NCI-H2227 (cell line): ENCODE data around the gene CEMP1.
A peak's percentile ranks its signal among the peaks of the same experiment; 100 is the strongest.
"Not testable (repeated sequence)": the region's sequence is repeated elsewhere in the genome, so short reads cannot be mapped to it uniquely, and the experiment has no call there.

Experiments
- DNase-seq: peaks from one replicate; lab custom pipeline; 2025; ENCODE audit not compliant: unreplicated experiment; lab: John Stamatoyannopoulos, UW

The CEMP1 gene

GRCh38 chr16:2537451-2538379 is 6.5 kb upstream of the CEMP1 start, which contains the start of gene PDPK1:
Gene PDPK1, plus strand, starts transcription at chr16:2538021. Its CDS starts 92 bp downstream, at chr16:2538113.
- DNase-seq: peak; percentile 98

DNA sequence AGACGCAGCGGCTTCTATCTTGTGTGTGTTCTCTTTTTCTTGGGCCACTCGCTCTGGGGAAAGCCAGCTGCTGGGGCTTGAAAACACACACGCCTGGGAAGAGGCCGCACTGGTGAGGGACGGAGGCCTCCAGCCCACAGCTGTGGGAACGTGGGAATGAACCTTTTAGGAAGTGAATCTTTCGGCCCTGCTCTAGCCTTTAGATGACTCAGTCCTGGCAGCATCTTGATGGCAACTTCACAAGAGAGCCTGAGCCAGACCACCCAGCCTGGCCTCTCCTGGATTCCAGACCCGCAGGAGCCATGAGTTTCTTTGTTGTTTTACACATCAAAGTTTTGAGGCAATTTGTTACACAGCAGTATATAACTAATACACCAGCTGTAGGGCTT is 4.4 kb upstream of the CEMP1 start:
- DNase-seq: no peak

- DNase-seq: not testable (repeated sequence)
These were observed 3.1 kb upstream of the CEMP1 start for GRCh38 chr16:2534335-2534734.

DNA sequence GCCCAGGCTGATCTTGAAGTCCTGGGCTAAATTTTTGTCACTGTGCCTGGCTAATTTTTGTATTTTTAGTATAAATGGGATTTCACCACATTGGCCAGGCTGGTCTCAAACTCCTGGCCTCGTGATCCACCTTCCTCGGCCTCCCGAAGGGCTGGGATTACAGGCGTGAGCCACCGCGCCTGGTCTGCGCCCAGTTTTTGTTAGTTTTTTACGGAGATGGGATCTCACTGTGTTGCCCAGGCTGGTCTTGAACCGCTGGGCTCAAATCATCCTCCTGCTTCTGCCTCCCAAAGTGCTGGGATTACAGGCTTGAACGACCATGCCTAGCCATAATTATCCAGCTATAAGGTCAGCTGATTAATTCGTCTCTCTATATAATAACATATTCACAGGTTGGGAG is 2.7 kb upstream of the CEMP1 start:
- no peak for DNase-seq

GRCh38 chr16:2533142-2533755 is 2.0 kb upstream of the CEMP1 start:
- DNase-seq: not testable (repeated sequence)

DNA sequence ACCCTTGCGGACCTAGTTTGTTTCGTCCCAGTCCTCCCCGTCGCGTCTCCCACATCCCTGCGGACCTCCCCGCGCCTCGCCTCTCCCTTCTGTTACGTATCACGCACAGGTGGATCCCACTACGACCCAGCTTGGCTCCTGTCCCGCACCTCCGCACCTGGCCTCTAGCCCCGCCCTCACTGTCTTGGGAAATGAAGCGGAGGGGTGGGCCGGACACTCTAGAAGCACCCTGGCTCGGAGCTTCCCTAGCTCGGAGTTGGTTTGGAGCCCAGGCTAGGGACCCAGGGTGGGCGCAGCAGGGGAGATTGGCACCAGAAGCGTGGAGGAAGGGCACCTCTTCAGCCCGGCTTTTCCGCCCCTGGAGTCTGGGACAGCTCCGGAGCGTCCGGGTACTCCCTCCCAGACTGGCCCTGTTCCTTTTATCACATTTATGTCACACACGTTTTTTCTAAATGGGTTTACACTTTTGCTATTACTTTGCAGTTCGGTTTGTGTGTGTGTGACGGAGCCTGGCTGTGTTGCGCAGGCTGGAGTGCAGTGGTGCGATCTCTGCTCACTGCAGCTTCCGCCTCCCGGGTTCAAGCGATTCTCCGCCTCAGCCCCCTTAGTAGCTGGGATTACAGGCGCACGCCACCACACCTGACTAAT is 1.4 kb upstream of the CEMP1 start:
- DNase-seq: peak; percentile 70

- DNase-seq: peak; percentile 99
These were observed 687 bp upstream of the CEMP1 start for GRCh38 chr16:2531696-2532493.

DNA sequence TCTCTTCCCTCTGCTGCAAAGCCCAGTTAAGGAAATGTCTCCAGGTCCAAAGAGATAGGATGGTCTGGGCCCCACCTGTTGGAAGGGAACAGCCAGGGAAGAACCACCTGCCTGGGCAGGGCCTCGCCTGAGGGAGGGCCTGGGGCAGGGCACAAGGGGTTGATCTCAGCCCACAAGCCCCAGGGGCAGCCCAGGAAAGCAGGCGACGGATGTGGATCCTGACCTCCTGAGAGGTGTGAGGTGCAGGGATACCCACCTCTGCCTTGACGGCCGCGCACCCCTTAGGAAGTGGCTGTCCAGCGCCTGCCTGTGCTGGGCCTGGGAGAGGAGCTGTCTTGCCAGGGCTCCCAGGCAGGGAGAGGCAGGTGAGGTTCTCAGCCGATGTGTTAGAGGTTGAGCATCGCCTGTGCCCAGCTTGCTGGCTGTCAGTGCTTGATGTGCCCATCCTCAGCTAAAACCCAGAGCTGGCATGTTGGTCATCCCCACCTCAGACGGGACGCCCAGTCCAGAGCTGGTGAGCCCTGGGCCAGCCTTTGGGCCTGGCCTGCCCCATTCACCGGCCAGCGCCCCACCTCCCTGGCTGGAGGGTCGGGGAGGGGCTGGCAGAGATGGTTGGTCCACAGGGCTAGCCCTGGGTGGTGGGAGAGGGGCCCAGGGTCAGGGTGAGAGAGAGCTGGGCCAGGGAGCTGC is 434 bp downstream of the CEMP1 start:
- no peak for DNase-seq

DNA sequence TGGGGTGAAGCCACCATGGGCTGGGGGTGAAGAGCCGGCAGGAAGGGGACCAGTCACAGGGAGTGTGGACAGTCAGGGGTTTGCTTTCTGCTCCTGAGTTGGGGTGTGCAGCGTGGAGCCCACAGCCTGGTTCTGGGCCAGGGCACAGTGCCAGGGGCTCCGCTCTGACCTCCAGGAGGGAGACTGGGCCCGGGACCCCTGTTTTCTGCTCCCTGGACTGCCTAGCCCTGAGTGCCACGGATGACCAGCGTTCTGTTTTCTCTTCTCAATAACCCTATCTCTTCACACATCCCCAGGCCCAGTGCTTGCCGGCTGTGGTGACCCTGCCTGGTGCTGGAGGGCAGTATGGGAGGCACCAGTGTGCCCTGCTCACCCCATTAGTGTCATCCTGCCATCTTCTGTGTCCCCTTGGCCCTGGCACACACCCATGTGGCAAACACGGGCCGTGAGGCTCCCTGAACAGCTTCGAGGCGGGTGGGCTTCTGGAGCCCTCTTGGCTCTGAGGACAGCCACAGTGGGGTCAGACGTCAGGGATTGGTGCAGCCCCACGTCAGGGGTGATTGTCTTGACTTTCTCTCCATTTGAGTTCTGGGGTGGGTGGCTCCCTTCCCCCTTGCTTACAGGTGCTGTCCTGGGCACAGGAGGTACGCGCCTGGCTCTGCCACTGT is 1.1 kb downstream of the CEMP1 start:
- DNase-seq: no peak

DNA sequence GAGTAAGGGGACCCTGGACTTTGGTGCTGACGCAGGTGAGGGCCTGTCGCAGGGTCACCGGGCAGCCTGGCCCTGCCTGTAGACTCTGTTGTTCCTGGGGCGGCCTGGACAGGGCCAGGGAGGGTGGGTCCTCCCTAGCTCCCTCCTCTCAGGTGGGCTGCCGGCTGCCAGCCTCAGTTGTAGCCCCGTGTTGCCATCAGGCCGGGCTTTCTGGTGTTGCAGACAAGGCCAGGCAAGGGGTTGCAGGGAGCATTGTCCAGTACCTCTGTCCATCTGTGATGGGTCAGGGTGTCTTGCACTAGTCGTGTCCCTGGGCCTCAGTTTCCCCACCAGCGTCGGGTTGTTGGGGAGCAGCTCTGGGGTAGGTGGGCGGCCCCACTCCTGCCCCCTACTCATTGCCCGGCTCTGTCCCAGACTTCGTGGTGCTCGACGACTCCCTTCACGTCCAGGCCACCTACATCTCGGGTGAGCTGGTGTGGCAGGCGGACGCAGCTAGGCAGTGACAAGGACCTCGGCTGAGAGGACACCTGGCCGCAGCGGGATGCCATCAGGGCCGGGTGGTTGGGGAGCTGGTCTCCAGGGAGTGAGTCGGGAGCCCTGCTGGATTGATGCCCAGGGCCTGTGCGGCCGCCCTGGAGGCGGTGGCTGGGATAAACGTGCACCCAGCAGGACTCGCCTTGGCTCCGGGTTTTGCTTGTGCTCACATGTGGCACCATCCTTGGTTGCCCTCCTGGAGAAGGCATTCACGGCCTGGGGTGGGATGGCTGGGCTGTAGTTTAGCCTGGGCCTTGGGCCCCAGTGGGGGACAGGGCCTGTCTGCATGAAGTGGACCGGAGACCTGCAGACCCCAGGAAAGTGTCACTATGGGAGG is 1.9 kb downstream of the CEMP1 start:
- no peak for DNase-seq

DNA sequence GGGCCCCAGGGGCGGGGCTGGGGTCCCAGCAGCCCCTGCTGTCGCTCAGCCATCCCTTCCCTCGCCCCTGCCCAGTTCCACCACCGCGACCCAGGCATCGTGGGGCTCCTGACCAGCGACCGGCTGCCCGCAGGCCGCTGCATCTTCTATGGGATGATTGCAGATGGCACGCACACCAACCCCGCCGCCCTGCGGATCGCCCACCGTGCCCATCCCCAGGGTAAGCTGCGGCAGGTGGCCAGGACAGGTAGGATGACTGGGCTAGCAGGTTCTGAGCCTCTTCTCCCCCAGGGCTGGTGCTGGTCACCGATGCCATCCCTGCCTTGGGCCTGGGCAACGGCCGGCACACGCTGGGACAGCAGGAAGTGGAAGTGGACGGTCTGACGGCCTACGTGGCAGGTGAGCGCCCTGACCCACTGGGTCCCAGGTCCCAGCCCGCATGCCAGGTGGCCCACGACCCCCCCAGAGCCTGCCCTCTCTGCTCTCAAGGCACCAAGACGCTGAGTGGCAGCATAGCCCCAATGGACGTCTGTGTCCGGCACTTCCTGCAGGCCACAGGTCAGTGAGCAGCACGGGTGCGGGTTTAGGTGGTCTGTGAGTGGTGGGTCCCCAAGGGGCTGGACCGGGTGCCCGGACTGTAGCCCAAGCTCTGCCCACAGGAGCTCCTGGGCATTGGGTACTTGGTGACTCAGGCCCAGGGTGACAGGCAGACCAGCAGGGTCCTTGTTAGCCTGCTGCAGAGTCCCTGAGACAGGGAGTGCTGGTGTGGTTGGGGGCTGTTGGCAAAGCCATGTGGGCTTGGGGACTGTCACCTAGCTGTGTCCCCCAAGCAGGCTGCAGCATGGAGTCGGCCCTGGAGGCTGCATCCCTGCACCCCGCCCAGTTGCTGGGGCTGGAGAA is 2.8 kb downstream of the CEMP1 start:
- DNase-seq: no peak

DNA sequence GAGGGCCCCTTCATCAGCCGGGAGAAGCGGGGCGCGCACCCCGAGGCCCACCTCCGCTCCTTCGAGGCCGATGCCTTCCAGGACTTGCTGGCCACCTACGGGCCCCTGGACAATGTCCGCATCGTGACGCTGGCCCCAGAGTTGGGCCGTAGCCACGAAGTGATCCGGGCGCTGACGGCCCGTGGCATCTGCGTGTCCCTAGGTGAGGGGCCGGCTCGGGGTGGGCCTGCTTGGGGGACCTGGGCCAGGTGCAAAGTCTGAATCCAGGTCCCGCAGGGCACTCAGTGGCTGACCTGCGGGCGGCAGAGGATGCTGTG is 3.5 kb downstream of the CEMP1 start:
- no peak for DNase-seq

- DNase-seq: no peak
These were observed 4.0 kb downstream of the CEMP1 start for GRCh38 chr16:2527071-2527783.

- DNase-seq: no peak
These were observed 5.1 kb downstream of the CEMP1 start for GRCh38 chr16:2526135-2526534.

DNA sequence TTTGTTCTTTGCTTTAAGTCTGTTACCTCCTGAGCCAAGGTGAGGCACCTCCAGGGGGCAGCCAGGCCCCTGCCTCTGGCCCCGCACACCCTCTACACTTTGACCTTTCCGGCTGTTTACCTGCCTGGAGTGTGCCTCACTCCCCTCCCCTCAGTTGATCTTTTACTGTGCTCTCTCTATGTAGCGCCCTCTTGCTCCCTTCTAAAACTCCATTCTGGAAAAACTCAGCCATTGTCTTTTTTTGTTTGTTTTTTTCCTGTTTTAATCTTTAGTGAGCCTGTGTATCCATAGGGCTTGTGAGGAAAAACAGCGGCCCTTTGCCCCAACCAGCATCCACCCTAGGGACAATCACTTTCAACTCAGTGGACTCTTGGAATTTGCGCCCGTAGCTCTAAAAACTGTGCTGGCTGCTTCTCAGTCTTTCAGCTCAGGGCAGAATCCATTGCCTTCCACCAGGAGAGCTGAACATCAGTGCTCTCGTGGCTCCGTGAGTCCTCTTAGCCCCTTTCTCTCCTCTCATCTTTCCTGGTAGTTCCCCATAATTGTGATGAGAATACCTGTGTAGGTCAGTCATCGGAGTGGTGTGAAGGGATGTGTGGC is 6.8 kb downstream of the CEMP1 start:
- DNase-seq: no peak

DNA sequence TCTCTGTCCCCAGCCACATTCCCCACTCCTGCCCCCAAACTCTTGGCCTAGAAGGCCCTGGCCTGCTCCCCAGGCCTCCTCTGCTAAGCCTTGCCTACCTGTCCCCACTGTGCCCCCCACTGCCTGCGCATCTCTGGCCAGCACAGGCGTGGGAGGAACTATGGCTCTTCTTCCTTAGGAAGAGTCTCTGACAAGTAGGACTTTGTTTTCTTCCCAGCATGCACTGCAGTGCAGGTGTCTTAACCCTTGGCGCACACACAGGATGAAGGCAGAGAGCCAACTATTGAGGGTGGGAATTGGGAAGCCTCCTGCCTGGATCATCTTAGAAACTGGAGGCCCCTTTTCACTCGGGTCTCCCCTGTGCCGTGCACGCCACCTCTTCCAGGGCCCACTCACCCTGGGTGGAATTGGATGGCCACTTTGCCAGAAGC is 7.4 kb downstream of the CEMP1 start:
- DNase-seq: no peak
